ENCODE data around the gene RPS6KA1.

The RPS6KA1 gene

GRCh38 chr1:26533951-26534509, 4.5 kb downstream of the RPS6KA1 start:
- FAIRE-seq: no peak

GRCh38 chr1:26535201-26535600, 5.6 kb downstream of the RPS6KA1 start:
- no peak for FAIRE-seq

- FAIRE-seq: no peak
Measured at GRCh38 chr1:26536081-26536480, 6.5 kb downstream of the RPS6KA1 start.

- FAIRE-seq: no peak
Measured at GRCh38 chr1:26536521-26536920, 7.0 kb downstream of the RPS6KA1 start.

- no peak for FAIRE-seq
Measured at GRCh38 chr1:26537951-26538352, 8.4 kb downstream of the RPS6KA1 start.

GRCh38 chr1:26538480-26539412, 9.2 kb downstream of the RPS6KA1 start:
- FAIRE-seq: no peak

GRCh38 chr1:26539722-26540121, 10.2 kb downstream of the RPS6KA1 start:
- FAIRE-seq: no peak

GRCh38 chr1:26540351-26540750, 10.8 kb downstream of the RPS6KA1 start:
- FAIRE-seq: no peak

GRCh38 chr1:26541431-26541815, 11.9 kb downstream of the RPS6KA1 start:
- FAIRE-seq: no peak

- no peak for FAIRE-seq
Measured at GRCh38 chr1:26541816-26542711, 12.5 kb downstream of the RPS6KA1 start.

- no peak for FAIRE-seq
Measured at GRCh38 chr1:26542771-26543451, 13.3 kb downstream of the RPS6KA1 start.

GRCh38 chr1:26543462-26543861, 13.9 kb downstream of the RPS6KA1 start:
- no peak for FAIRE-seq

GRCh38 chr1:26544126-26544525, 14.6 kb downstream of the RPS6KA1 start:
- FAIRE-seq: no peak

GRCh38 chr1:26545969-26546323, 16.4 kb downstream of the RPS6KA1 start:
- FAIRE-seq: no peak

GRCh38 chr1:26546375-26546774, 16.8 kb downstream of the RPS6KA1 start:
- FAIRE-seq: no peak

- FAIRE-seq: no peak
Measured at GRCh38 chr1:26546819-26547218, 17.3 kb downstream of the RPS6KA1 start.

GRCh38 chr1:26548841-26549240, 19.3 kb downstream of the RPS6KA1 start:
- no peak for FAIRE-seq

- no peak for FAIRE-seq
Measured at GRCh38 chr1:26550946-26551345, 21.4 kb downstream of the RPS6KA1 start.

GRCh38 chr1:26552720-26553119, 23.2 kb downstream of the RPS6KA1 start:
- FAIRE-seq: no peak

- FAIRE-seq: no peak
Measured at GRCh38 chr1:26553942-26554682, 24.6 kb downstream of the RPS6KA1 start.

GRCh38 chr1:26554781-26555180, 25.2 kb downstream of the RPS6KA1 start:
- no peak for FAIRE-seq

GRCh38 chr1:26555550-26555981, 26.0 kb downstream of the RPS6KA1 start:
- FAIRE-seq: no peak
